Peyer's patch (tissue), 4 donors: ENCODE data around the gene BMPER. TPM values are rescaled to one million over a fixed set of nuclear protein-coding genes. Genes with fewer than 3 reads are reported as not detected.

Experiments used
- DNase-seq, 3 donors: peaks; one replicate each; pipeline ENCODE4 v3.0.0-alpha.2; 2017 to 2019
- H3K27ac ChIP-seq, 4 donors: fragments of 200-600 bp; sonication (generic); one replicate each; pipeline ENCODE4 v1.5.1; 2016 to 2019
- H3K27me3 ChIP-seq, 2 donors: fragments of 200-600 bp; sonication (generic); one replicate each; pipeline ENCODE4 v1.5.1; 2019
- H3K36me3 ChIP-seq, 3 donors: fragments of 200-600 bp; sonication (generic); one replicate each; pipeline ENCODE4 v1.5.1; 2016 to 2019
- H3K4me1 ChIP-seq, 4 donors: fragments of 200-600 bp; sonication (generic); one replicate each; pipeline ENCODE4 v1.5.1; 2016 to 2019
- H3K4me3 ChIP-seq, 4 donors: fragments of 200-600 bp; sonication (generic); 1 replicate in 3 of 4; 2 replicates in 1 of 4; pipeline ENCODE4 v1.5.1; 2016 to 2019; ENCODE audit warnings: mild to moderate bottlenecking in 1 of 4
- H3K9me3 ChIP-seq, 4 donors: fragments of 200-600 bp; sonication (generic); one replicate each; pipeline ENCODE4 v1.5.1; 2016 to 2019; ENCODE audit warnings: mild to moderate bottlenecking in 1 of 4
- CTCF ChIP-seq, 6 experiments: fragments of 450-650 bp in 4 of 6; fragments of 200-600 bp in 2 of 6; sonication (generic) in 1 of 6; IDR thresholded peaks; one replicate each; pipeline ENCODE4 v1.5.1; 2017 to 2019; ENCODE audit warnings: antibody characterized with exemption in 6 of 6, mild to moderate bottlenecking in 3 of 6, moderate library complexity in 1 of 6
- POLR2A ChIP-seq, 2 donors: fragments of 450-650 bp; IDR thresholded peaks; one replicate each; pipeline ENCODE4 v1.5.1; 2017; ENCODE audit warnings: antibody characterized with exemption in 2 of 2, mild to moderate bottlenecking in 2 of 2, moderate library complexity in 2 of 2
- total RNA-seq, 4 donors: library from RNA; depleted of rRNA; stranded (reverse); fragments of >200 nt; gene quantifications; one replicate each; pipeline ENCODE4 v1.1.0, GENCODE V29; 2016

Gene BMPER
- total RNA-seq, 4 donors from 2014 or later, result 4.0 to 50.3 (median 17.6) TPM

DNA sequence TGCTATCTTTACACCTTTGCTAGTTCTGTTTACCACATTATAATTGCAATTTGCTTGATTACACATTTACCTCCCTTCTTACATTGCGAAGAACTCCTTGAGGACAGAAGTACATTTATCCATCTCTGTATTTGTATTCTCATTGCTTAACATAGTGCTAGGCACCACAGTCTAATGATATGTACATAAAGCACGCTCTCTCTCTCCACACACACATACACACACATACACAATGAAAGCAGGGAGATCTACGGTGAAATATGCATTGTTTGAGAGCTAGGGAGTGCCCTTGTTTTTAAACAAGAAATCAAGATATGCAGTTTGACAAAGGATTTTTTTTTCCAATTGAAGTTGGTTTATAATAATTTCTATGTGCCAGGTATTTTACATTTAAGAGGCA, 148.7 kb downstream of the BMPER start:
- no peaks in the 10 kb centered on the region for H3K4me1 ChIP-seq
- TF ChIP-seq CTCF (IDR thresholded peaks at IDR 0.05) (no peak), POLR2A (IDR thresholded peaks at IDR 0.05) (no peak)
- no peak overlapping the region for H3K27ac ChIP-seq
- H3K4me3 ChIP-seq, result no peak overlapping the region
- H3K36me3 ChIP-seq, result peaks cover 0 to 5% (median 0%) of the 10 kb centered on the region in 3 donors
- H3K27me3 ChIP-seq, result no peaks in the 10 kb centered on the region
- no peak for DNase-seq
- H3K9me3 ChIP-seq, result no peaks in the 10 kb centered on the region

- Histone ChIP-seq H3K9me3 (no peaks in the 10 kb centered on the region), H3K27me3 (no peaks in the 10 kb centered on the region), H3K36me3 (peaks cover 0 to 5% (median 0%) of the 10 kb centered on the region in 3 donors), H3K4me3 (no peak overlapping the region), H3K4me1 (no peaks in the 10 kb centered on the region), H3K27ac (no peak overlapping the region)
- no peak for DNase-seq
- no peak for TF ChIP-seq CTCF (IDR thresholded peaks at IDR 0.05)
- TF ChIP-seq POLR2A (IDR thresholded peaks at IDR 0.05), result no peak
These were observed 151.8 kb downstream of the BMPER start for GRCh38 chr7:34057136-34057535.

DNA sequence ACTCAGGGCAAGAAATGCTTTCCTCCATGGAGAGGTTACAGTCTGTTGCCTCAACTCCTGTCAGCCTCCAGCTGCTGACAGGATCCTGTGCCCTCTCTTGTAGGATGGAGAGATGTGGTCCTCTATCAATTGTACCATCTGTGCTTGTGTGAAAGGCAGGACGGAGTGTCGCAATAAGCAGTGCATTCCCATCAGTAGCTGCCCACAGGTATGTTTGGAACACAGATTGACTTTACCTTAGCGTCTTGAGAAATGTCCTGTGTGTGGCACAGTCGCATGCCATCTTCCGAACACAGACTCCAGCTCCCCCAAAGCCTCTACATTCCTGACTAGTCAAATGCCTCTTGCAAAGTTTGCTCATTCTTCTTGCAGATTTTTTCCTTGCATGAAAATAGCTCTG, 152.6 kb downstream of the BMPER start:
- no peaks in the 10 kb centered on the region for H3K27me3 ChIP-seq

DNA sequence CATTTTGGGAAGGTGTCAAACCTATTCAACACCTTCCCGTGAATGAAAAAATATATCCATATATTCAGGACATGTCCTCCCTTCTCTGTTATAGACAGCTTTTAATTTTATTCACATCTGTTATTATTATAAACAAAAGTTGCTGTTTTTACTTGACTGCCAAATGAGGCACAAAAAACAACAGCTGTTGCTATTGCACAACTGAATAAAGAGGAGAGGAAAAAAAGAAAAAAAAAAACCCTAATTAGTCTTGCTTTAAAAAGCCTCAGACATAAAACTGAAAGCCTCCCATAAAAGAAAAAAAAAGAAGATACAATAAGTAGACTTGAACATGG, 153.4 kb downstream of the BMPER start:
- Histone ChIP-seq H3K9me3 (no peaks in the 10 kb centered on the region), H3K27ac (no peak overlapping the region), H3K4me3 (no peak overlapping the region), H3K36me3 (no peaks in the 10 kb centered on the region), H3K4me1 (no peaks in the 10 kb centered on the region), H3K27me3 (no peaks in the 10 kb centered on the region)
- no peak for DNase-seq
- TF ChIP-seq POLR2A (IDR thresholded peaks at IDR 0.05) (no peak), CTCF (IDR thresholded peaks at IDR 0.05) (no peak)

More for the DNA sequence above, 152.6 kb downstream of the BMPER start:
- H3K36me3 ChIP-seq, result peaks cover 0 to under 1% (median 0%) of the 10 kb centered on the region in 3 donors
- no peak overlapping the region for H3K4me3 ChIP-seq
- no peaks in the 10 kb centered on the region for H3K9me3 ChIP-seq
- no peak for DNase-seq
- no peak for TF ChIP-seq POLR2A (IDR thresholded peaks at IDR 0.05)
- TF ChIP-seq CTCF (IDR thresholded peaks at IDR 0.05), result no peak
- H3K4me1 ChIP-seq, result no peaks in the 10 kb centered on the region
- H3K27ac ChIP-seq, result no peak overlapping the region

GRCh38 chr7:34059136-34059828, 153.9 kb downstream of the BMPER start:
- H3K4me1 ChIP-seq, result no peaks in the 10 kb centered on the region

More at GRCh38 chr7:34059136-34059828, 153.9 kb downstream of the BMPER start:
- Histone ChIP-seq H3K36me3 (no peaks in the 10 kb centered on the region), H3K27ac (no peak overlapping the region), H3K27me3 (no peaks in the 10 kb centered on the region), H3K4me3 (no peak overlapping the region), H3K9me3 (no peaks in the 10 kb centered on the region)
- DNase-seq, result no peak
- TF ChIP-seq POLR2A (IDR thresholded peaks at IDR 0.05), result no peak
- TF ChIP-seq CTCF (IDR thresholded peaks at IDR 0.05), result no peak
